Caco-2 (cell line): ENCODE results near the gene EPHB2. TPM values are rescaled to one million over a fixed set of nuclear protein-coding genes. Genes with fewer than 3 reads are reported as not detected.

Experiments
- BruUV-seq: library from RNA; stranded (reverse); fragments of 400-500 nt; replicated peaks from 2 replicates; lab custom pipeline; 2021; lab: Mats Ljungman, UMichigan
- CTCF ChIA-PET: fragments of 300-600 bp; sonication (Branson Sonifier 250); formaldehyde crosslinking; loops from one replicate; lab custom pipeline; 2022; ENCODE audit warnings: antibody characterized with exemption; lab: Charles Lee
- POLR2A ChIA-PET: fragments of 300-600 bp; sonication (Branson Sonifier 250); formaldehyde crosslinking; loops from one replicate; lab custom pipeline; 2022; ENCODE audit warnings: antibody characterized with exemption; lab: Charles Lee
- DNase-seq, 2 experiments: peaks; one replicate each; pipeline versions ENCODE4 v3.0.0 to v3.0.0-alpha.2; 2020 to 2022
- H3K27me3 ChIP-seq: replicated peaks from 2 replicates; pipeline ENCODE4 v1.6.0; 2011; ENCODE audit warnings: low read length; ENCODE audit not compliant: control insufficient read depth, insufficient read depth
- H3K36me3 ChIP-seq: 2 replicates; pipeline ENCODE4 v1.5.1; 2011; ENCODE audit warnings: low read length; ENCODE audit not compliant: control insufficient read depth, insufficient read depth
- H3K4me1 ChIP-seq: fragments of 250-450 bp; sonication (Bioruptor Pico); 2 replicates; pipeline ENCODE4 v1.5.1; 2020; ENCODE audit warnings: mild to moderate bottlenecking
- H3K4me3 ChIP-seq: 2 replicates; pipeline ENCODE4 v1.5.1; 2011; ENCODE audit warnings: low read depth, mild to moderate bottlenecking, control low read depth, low read length
- H3K9me3 ChIP-seq: fragments of 250-450 bp; sonication (Bioruptor Pico); 2 replicates; pipeline ENCODE4 v1.5.1; 2020; ENCODE audit warnings: mild to moderate bottlenecking, moderate library complexity
- H3K27ac Mint-ChIP-seq: one replicate; pipeline ENCODE4 v1.8.0; 2022; ENCODE audit warnings: mixed read lengths; ENCODE audit not compliant: unreplicated experiment
- H3K27me3 Mint-ChIP-seq: one replicate; pipeline ENCODE4 v1.8.0; 2022; ENCODE audit warnings: mixed read lengths; ENCODE audit not compliant: insufficient read depth, unreplicated experiment
- H3K36me3 Mint-ChIP-seq: one replicate; pipeline ENCODE4 v1.8.0; 2022; ENCODE audit warnings: mild to moderate bottlenecking, mixed read lengths; ENCODE audit not compliant: insufficient read depth, unreplicated experiment
- H3K4me1 Mint-ChIP-seq: one replicate; pipeline ENCODE4 v1.8.0; 2022; ENCODE audit warnings: low read depth, mixed read lengths; ENCODE audit not compliant: unreplicated experiment
- H3K4me3 Mint-ChIP-seq: one replicate; pipeline ENCODE4 v1.8.0; 2022; ENCODE audit warnings: mild to moderate bottlenecking, moderate library complexity, mixed read lengths; ENCODE audit not compliant: unreplicated experiment
- H3K9me3 Mint-ChIP-seq: one replicate; pipeline ENCODE4 v1.8.0; 2022; ENCODE audit warnings: mixed read lengths; ENCODE audit not compliant: unreplicated experiment
- intact Hi-C: fragments of 100-400 bp; cut with micrococcal nuclease; formaldehyde crosslinking; loops from one replicate; pipeline ENCODE4 v1.10.0; 2022; ENCODE audit not compliant: unreplicated experiment
- total RNA-seq: library from RNA; stranded (reverse); gene quantifications from 2 replicates; pipeline ENCODE4 v1.2.3, GENCODE V29; 2022
- TF ChIP-seq, protein P1 (sequence below), 2 experiments: fragments of 200-600 bp in 1 of 2; IDR thresholded peaks; 1 replicate in 1 of 2; 2 replicates in 1 of 2; pipeline versions ENCODE4 v1.5.1 to v1.8.0; 2011 to 2022; ENCODE audit warnings: antibody characterized with exemption in 1 of 2, control low read depth in 1 of 2, inconsistent platforms in 1 of 2, low read depth in 1 of 2, low read length in 1 of 2, mild to moderate bottlenecking in 1 of 2, moderate library complexity in 1 of 2; ENCODE audit not compliant: insufficient read depth in 1 of 2, severe bottlenecking in 1 of 2, unreplicated experiment in 1 of 2

Gene EPHB2
- total RNA-seq, 1 experiment from 2014 or later = 30.1 TPM

DNA sequence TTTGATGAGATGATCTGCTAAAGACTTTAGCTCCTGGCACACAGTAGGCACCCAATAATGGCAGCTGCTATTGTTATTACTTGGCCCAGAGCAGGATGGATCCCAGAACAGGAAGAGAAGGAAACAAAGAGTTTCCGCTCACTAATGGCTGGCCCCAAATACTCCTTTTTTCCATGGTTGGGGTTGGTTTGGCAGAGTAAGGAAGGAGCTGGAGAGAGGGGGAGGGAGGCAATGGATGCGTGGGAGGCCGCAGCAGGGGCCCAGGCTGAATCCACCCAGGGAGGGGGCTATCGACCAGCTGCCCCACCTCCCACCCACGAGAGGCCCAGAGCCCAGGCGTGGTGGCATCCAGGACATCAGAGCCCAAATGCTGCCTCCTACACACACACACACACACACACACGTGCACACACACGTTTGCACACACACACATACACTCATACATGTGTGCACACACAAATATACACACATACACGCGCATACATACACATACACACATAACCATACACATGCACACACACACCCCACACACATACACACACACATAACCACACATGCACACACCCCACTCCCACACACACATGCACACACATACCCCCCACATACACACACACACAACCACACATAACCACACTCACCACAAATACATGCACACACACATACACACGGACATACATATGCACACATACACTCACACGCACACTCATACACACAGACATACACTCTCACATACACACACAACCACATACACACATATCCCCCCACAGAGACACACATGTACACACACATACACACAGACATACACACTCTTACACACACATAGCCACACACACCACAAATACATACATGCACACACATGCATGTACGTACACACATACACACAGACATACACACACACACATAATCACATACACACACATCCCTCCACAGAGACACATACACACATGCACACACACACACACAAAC lies 32.4 kb upstream of the EPHB2 start:
- H3K9me3 ChIP-seq = no peaks in the 10 kb centered on the region
- intact Hi-C loops = no loop called here
- H3K36me3 ChIP-seq = no peaks in the 10 kb centered on the region
- H3K4me3 ChIP-seq = no peak overlapping the region
- H3K9me3 Mint-ChIP-seq = no peaks in the 10 kb centered on the region
- H3K36me3 Mint-ChIP-seq = no peaks in the 10 kb centered on the region
- no peaks in the 10 kb centered on the region for H3K27me3 Mint-ChIP-seq
- no peak overlapping the region for H3K27ac Mint-ChIP-seq
- H3K27me3 ChIP-seq = no peaks in the 10 kb centered on the region
- no TSS peak for BruUV-seq
- H3K4me3 Mint-ChIP-seq = no peak overlapping the region
- ChIA-PET CTCF (no interaction called here), POLR2A (no interaction called here)
- no peak for DNase-seq
- H3K4me1 ChIP-seq = no peaks in the 10 kb centered on the region
- H3K4me1 Mint-ChIP-seq = no peaks in the 10 kb centered on the region
- TF ChIP-seq, protein P1, sequence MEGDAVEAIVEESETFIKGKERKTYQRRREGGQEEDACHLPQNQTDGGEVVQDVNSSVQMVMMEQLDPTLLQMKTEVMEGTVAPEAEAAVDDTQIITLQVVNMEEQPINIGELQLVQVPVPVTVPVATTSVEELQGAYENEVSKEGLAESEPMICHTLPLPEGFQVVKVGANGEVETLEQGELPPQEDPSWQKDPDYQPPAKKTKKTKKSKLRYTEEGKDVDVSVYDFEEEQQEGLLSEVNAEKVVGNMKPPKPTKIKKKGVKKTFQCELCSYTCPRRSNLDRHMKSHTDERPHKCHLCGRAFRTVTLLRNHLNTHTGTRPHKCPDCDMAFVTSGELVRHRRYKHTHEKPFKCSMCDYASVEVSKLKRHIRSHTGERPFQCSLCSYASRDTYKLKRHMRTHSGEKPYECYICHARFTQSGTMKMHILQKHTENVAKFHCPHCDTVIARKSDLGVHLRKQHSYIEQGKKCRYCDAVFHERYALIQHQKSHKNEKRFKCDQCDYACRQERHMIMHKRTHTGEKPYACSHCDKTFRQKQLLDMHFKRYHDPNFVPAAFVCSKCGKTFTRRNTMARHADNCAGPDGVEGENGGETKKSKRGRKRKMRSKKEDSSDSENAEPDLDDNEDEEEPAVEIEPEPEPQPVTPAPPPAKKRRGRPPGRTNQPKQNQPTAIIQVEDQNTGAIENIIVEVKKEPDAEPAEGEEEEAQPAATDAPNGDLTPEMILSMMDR (IDR thresholded peaks at IDR 0.05; ENCODE audit: insufficient read depth in 1 of 2, low read depth in 1 of 2, low read length in 1 of 2, severe bottlenecking in 1 of 2, unreplicated experiment in 1 of 2) = no peak

DNA sequence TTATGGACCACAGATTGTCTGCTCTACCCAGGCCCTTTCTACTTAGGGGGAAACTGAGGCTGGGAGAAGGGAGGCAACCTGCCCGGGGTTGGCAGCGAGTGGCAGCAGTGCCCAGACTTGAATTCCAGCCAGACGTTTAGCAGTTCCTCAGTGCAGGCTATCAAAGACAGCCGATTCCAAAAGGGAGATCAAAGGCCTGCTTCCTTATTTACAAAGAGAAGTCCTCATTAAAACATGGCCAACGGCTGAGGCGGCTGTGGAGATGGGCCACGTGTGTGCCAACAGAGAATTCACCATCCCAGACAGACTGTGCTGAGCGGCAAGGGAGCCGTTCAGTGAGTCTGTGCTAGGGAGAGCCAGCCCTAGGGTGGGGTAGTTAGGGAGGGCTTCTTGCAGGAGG lies 29.9 kb upstream of the EPHB2 start:
- H3K27ac Mint-ChIP-seq = no peak overlapping the region
- H3K36me3 ChIP-seq = no peaks in the 10 kb centered on the region

DNA sequence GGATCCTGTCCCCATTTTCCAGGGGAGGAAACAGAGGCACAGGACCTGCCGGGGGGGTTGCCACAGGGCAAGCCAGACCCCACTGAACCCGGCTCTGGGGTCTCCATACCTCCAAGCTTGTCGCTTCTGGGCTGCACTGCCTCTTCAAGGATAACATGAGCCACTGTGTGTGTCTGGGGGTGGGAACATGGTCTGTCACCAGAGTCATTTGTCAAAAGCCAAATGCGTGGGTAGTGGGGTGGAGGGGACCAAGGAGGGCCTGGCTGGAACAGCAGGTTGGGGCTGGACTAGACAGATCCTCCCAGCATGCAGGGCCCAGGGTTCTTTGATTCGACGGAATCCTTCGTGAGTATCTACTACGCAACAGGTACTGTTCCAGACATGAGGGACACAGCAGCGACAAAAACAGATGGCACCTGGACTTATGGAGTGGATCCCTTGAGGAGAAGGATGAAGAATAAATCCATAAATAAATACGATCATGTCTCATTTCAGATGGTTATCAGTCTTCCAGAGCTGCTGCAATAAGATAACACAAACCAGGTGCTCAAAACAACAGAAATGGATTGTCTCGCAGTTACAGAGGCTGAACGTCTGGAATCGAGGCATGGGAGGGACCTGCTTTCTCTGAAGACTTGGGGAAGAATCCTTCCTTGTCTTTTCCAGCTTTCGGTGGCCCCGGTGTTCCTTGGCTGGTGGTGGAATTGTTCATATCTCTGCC lies 28.9 kb upstream of the EPHB2 start:
- no peak for DNase-seq
- no peaks in the 10 kb centered on the region for H3K36me3 ChIP-seq
- Mint-ChIP-seq H3K4me3 (no peak overlapping the region), H3K9me3 (no peaks in the 10 kb centered on the region), H3K36me3 (no peaks in the 10 kb centered on the region), H3K4me1 (peaks cover 7% of the 10 kb centered on the region), H3K27me3 (no peaks in the 10 kb centered on the region), H3K27ac (no peak overlapping the region)
- H3K9me3 ChIP-seq = no peaks in the 10 kb centered on the region
- H3K4me1 ChIP-seq = no peaks in the 10 kb centered on the region
- H3K27me3 ChIP-seq = no peaks in the 10 kb centered on the region
- intact Hi-C loops = no loop called here
- POLR2A ChIA-PET = no interaction called here
- TF ChIP-seq, protein P1 (IDR thresholded peaks at IDR 0.05; ENCODE audit: insufficient read depth in 1 of 2, low read depth in 1 of 2, low read length in 1 of 2, severe bottlenecking in 1 of 2, unreplicated experiment in 1 of 2) = no peak
- H3K4me3 ChIP-seq = no peak overlapping the region
- CTCF ChIA-PET = no interaction called here
- no TSS peak for BruUV-seq

More for the DNA sequence above, 29.9 kb upstream of the EPHB2 start:
- no peak overlapping the region for H3K4me3 ChIP-seq
- ChIA-PET POLR2A (no interaction called here), CTCF (no interaction called here)
- TF ChIP-seq, protein P1 (IDR thresholded peaks at IDR 0.05; ENCODE audit: insufficient read depth in 1 of 2, low read depth in 1 of 2, low read length in 1 of 2, severe bottlenecking in 1 of 2, unreplicated experiment in 1 of 2) = no peak
- Mint-ChIP-seq H3K27me3 (no peaks in the 10 kb centered on the region), H3K9me3 (no peaks in the 10 kb centered on the region), H3K36me3 (no peaks in the 10 kb centered on the region), H3K4me1 (peaks cover 4% of the 10 kb centered on the region), H3K4me3 (no peak overlapping the region)
- H3K4me1 ChIP-seq = no peaks in the 10 kb centered on the region
- no TSS peak for BruUV-seq
- DNase-seq = no peak
- H3K27me3 ChIP-seq = no peaks in the 10 kb centered on the region
- intact Hi-C loops = no loop called here
- no peaks in the 10 kb centered on the region for H3K9me3 ChIP-seq
